ENCODE measurements around the gene CHRM4. TPM values are rescaled to one million over a fixed set of nuclear protein-coding genes. Genes with fewer than 3 reads are reported as not detected.

The CHRM4 gene
- total RNA-seq, 1 donor from 2014 or later: 0.42 TPM

DNA sequence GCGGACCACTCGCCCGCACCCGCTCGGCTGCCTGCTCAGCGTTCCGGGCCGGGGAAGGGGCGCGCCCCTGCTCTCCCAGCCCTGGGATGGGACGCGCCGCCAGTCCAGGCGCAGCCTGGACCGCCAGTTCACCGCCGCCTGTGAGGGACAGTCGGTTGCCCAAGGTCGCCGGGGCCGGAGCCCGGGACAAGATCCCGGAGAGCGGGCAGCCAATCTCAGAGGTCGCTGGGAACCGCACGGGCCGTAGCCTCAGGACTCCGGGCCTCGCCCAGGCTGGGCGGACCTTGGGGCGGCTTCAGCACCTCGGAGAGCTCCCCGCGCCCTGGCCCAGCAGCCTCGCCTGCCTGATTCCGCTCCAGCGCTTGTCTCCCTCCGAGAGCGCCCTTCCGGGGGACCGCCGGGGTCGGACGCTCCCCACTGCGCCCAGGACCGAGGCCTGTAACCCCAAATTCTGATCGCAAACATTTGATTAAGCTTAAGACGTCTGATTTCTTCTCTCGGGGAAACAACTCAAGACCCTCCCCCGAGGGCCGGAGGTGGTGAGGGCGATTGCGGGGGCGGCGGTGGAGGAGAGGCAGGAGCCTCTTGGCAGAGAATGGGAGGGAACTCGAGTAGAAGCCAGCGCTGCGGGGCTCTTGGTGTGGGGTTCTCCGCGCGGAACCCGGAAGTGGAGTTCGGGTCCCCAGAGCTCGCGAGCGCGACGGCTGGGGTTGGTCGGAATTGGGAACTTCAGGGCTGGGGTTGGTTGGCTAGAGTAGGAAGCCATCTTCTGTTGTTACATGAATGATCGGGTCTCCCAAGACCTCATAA lies 1.1 kb upstream of the CHRM4 start:
- peaks cover 11% of the 10 kb centered on the region for H3K27me3 Mint-ChIP-seq (ENCODE audit: low read depth)
- peak overlapping the region; percentile 84 for H3K4me3 Mint-ChIP-seq (ENCODE audit: unreplicated experiment)
- no peaks in the 10 kb centered on the region for H3K9me3 Mint-ChIP-seq (ENCODE audit: low read depth)
- peak overlapping the region; percentile 55 for H3K27ac Mint-ChIP-seq (ENCODE audit: unreplicated experiment)
- H3K36me3 Mint-ChIP-seq (ENCODE audit: low read depth): peaks cover 8% of the 10 kb centered on the region
- no peak for DNase-seq (ENCODE audit: low spot score)
- TF ChIP-seq, protein P1, sequence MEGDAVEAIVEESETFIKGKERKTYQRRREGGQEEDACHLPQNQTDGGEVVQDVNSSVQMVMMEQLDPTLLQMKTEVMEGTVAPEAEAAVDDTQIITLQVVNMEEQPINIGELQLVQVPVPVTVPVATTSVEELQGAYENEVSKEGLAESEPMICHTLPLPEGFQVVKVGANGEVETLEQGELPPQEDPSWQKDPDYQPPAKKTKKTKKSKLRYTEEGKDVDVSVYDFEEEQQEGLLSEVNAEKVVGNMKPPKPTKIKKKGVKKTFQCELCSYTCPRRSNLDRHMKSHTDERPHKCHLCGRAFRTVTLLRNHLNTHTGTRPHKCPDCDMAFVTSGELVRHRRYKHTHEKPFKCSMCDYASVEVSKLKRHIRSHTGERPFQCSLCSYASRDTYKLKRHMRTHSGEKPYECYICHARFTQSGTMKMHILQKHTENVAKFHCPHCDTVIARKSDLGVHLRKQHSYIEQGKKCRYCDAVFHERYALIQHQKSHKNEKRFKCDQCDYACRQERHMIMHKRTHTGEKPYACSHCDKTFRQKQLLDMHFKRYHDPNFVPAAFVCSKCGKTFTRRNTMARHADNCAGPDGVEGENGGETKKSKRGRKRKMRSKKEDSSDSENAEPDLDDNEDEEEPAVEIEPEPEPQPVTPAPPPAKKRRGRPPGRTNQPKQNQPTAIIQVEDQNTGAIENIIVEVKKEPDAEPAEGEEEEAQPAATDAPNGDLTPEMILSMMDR (IDR thresholded peaks at IDR 0.05): no peak
- peaks cover 32% of the 10 kb centered on the region for H3K4me1 Mint-ChIP-seq (ENCODE audit: low read depth)

DNA sequence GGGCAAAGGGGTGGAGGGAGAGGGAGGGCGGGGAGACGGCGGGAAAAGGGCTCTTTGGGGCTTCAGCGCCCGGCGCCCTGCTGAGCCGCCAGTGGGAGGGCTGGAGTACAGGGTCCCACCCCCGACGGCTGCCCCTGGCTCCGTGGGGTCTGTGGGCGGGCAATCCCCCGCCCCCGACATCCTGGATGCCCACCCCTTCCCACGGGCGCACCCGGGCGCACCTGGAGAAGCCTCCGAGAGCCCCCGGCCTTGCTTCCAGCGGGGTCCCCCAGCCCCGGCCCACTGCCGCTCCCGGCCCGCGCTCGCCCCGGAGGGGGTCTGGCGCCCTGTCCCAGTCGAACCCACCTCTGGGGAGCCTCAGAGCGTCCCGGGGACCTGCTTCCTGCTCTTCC lies 394 bp downstream of the CHRM4 start:
- H3K27me3 Mint-ChIP-seq (ENCODE audit: low read depth): peaks cover 15% of the 10 kb centered on the region
- DNase-seq (ENCODE audit: low spot score): no peak
- TF ChIP-seq, protein P1 (IDR thresholded peaks at IDR 0.05): no peak
- no peaks in the 10 kb centered on the region for H3K9me3 Mint-ChIP-seq (ENCODE audit: low read depth)
- no peak overlapping the region for H3K4me3 Mint-ChIP-seq (ENCODE audit: unreplicated experiment)
- no peak overlapping the region for H3K27ac Mint-ChIP-seq (ENCODE audit: unreplicated experiment)
- peaks cover 32% of the 10 kb centered on the region for H3K4me1 Mint-ChIP-seq (ENCODE audit: low read depth)
- no peaks in the 10 kb centered on the region for H3K36me3 Mint-ChIP-seq (ENCODE audit: low read depth)

DNA sequence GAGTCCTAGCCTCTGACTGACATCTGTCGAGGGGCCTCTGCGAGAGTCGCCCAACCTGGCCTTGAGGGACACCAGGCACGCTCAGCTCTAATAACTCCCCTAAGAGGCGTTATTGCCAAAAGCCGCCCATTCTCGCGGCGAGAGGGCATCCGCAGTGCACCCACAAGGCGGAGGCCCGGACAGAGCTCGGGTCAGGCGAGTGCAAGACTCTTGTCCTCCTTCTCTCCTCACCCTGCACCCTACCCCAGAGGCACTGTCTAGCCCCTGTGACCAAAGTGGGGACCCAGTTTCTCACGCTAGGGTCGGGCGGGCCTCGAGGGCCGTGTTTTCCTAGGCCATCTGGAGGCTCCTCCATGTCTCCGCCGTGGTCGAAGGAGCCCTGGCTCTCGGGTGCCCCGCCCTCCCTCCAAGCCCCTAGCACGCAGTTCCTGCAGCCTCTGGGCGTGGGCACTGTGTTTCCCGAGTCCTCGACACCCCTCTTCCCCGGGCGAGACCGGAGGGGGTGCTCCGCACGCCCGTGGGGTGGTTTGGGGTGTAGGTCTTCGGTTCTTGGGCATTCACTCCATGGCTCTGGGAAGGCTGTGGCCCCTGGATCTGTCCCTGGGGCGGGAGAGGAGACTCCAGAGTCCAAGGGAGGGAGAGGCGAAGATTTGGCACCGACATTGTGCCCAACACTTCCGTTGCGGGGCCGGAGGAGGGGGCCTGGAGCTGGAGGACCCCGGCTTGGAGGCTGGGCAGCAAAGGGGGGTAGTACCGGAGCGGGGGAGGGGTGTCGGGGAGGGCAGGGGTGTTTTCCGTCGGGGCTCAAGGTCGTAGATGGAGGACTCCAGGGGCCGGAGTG lies 1.0 kb downstream of the CHRM4 start:
- peak overlapping the region; percentile 68 for H3K4me3 Mint-ChIP-seq (ENCODE audit: unreplicated experiment)
- H3K36me3 Mint-ChIP-seq (ENCODE audit: low read depth): no peaks in the 10 kb centered on the region
- no peak overlapping the region for H3K27ac Mint-ChIP-seq (ENCODE audit: unreplicated experiment)
- TF ChIP-seq, protein P1 (IDR thresholded peaks at IDR 0.05): no peak
- H3K4me1 Mint-ChIP-seq (ENCODE audit: low read depth): peaks cover 32% of the 10 kb centered on the region
- peaks cover 15% of the 10 kb centered on the region for H3K27me3 Mint-ChIP-seq (ENCODE audit: low read depth)
- no peaks in the 10 kb centered on the region for H3K9me3 Mint-ChIP-seq (ENCODE audit: low read depth)
- DNase-seq (ENCODE audit: low spot score): peak; percentile 91

DNA sequence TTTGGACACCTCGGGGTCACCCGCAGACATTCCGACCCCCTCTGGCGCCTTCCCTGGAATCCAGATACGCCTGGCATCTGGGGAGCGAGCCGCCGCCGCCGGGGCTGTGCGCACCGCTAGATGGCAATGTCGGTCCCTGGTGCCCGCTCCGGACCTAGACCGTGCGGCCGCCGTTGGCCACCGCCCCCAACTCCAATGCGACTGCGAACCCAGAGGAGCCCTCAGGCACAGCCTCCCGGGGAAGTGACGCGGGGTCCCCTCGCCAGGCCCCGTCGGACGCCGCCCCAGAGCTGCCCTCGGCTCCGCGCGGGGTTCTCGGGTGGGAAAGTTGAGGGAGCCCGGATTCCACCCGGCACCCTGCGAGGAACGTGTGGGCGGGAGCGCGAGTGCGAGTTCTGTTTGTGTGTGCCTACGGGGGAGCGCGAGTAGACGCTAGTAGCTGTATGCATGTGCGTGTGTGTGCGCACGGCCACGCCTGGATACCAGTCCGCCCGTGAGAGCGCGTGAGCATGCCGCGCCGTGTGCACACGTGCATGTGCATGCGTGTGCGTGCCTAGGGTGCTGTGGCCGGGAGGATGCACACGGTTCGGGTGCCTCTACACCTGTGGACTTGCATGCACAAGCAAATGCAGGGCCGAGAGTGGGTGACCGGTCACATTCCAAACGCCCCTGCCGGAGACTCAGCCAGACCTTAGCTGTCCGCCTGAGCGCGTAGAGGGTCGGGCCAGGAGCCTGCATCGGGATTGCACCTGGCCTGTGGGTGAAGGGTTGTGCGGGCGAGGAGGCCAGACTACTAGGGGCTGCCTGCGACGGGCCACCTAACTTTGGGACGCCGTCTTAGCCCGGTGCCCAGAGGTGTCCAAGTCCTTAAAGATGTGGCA lies 1.9 kb downstream of the CHRM4 start:
- TF ChIP-seq, protein P1 (IDR thresholded peaks at IDR 0.05): peak; percentile 97
- Mint-ChIP-seq H3K36me3 (ENCODE audit: low read depth) (no peaks in the 10 kb centered on the region), H3K27me3 (ENCODE audit: low read depth) (peaks cover 15% of the 10 kb centered on the region), H3K4me3 (ENCODE audit: unreplicated experiment) (peak overlapping the region; percentile 68), H3K27ac (ENCODE audit: unreplicated experiment) (no peak overlapping the region), H3K9me3 (ENCODE audit: low read depth) (no peaks in the 10 kb centered on the region), H3K4me1 (ENCODE audit: low read depth) (peaks cover 32% of the 10 kb centered on the region)
- DNase-seq (ENCODE audit: low spot score): peak; percentile 93

Measured in chondrocyte (in vitro differentiated cells).